ENCODE results near the gene IL16. TPM values are rescaled to one million over a fixed set of nuclear protein-coding genes. Genes with fewer than 3 reads are reported as not detected.

The IL16 gene
- total and polyA plus RNA-seq, 7 experiments from 2014 or later: 125 to 547 (median 319) TPM

DNA sequence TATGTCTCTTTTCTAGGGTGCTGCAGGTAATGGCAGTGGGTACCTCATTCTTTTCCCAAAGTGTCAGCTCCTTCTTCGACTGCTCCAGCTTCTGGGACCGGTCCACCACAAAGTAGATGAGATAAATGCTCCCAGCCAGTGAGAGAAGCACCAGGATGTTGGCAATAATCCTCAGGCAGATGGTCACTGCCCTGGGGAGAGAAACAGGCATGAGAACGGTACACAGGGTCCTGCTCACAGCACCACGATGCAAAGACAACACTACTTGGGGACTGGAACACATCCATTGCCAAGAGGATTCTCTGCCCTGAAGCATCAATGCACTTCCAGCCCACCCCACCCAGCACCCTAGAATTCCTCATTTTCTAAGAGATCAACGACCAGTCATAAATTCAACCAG, 155.0 kb downstream of the IL16 start:
- Mint-ChIP-seq H3K27ac (no peak overlapping the region), H3K27me3 (peaks cover 0 to 5% (median 0%) of the 10 kb centered on the region in 5 donors), H3K4me1 (peaks cover 0 to 1% (median 0%) of the 10 kb centered on the region in 7 donors), H3K4me3 (no peak overlapping the region), H3K36me3 (peaks cover 0 to 16% (median 0%) of the 10 kb centered on the region in 5 donors), H3K9me3 (no peaks in the 10 kb centered on the region)
- no peak overlapping the region for H3K27ac ChIP-seq (ENCODE audit: low read depth, low read length)
- ChIA-PET CTCF (no interaction called here), POLR2A (no interaction called here)
- DNase-seq: no peak
- intact Hi-C loops (cut with micrococcal nuclease): no loop called here
- no peaks in the 10 kb centered on the region for H3K36me3 ChIP-seq (ENCODE audit: control insufficient read depth in 2 of 3, insufficient read depth in 3 of 3, low read length in 3 of 3)
- H3K4me1 ChIP-seq (ENCODE audit: control insufficient read depth in 2 of 2, insufficient read depth in 2 of 2, low read length in 2 of 2): no peaks in the 10 kb centered on the region
- no peaks in the 10 kb centered on the region for H3K27me3 ChIP-seq (ENCODE audit: control insufficient read depth in 2 of 2, insufficient read depth in 2 of 2, low read length in 2 of 2)
- no peak overlapping the region for H3K4me3 ChIP-seq (ENCODE audit: low read length)
- no peak for ATAC-seq
- H3K9me3 ChIP-seq (ENCODE audit: control insufficient read depth in 2 of 3, low read length in 3 of 3): no peaks in the 10 kb centered on the region

DNA sequence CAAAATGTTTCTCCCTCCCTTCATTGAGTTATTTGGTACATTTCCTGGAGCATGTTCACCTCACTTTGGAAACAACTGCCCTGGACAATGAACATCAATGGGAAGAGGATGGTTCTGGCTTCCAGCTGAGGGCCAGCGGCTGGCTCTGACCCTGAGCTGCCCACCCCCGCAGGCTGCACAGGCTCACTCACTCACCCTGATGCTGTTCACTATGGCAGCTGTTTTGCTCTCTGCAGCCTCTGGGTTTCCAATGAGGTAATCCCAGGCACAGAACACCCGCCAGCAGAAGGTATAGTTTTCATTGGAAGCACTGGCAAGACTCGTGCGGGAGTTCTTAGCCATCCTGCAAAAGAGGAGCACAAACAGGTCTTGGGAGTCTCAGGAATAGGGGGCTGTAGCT, 159.6 kb downstream of the IL16 start:
- H3K27ac Mint-ChIP-seq: peak overlapping the region in 1 of 9 donors; percentile 52

DNA sequence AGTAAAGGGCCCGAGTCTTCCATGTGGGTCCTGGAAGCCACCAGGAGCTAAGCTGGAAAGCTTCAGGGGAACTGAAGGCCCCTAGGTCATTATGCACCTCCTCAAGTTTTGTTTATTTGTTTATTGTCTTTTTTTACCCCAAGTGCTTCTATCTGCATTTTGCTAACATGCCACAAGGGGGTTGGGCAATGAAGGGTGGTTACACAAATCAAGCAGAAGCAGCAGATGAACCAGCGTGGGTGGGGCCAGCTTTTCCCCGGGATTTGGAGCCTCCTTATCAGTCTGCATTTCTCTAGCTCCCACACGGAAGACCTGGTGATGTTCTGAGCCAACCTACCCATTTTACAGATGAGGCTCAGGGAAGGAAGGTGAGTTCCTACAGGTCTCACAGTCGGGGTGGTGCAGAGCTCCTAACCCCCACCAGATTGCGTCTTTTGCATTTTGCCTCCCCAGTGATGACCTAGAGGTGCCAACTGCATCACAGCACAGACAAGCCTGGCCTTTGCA, 160.6 kb downstream of the IL16 start:
- ChIA-PET CTCF (no interaction called here), POLR2A (no interaction called here)
- Mint-ChIP-seq H3K27me3 (peaks cover 0 to 13% (median 0%) of the 10 kb centered on the region in 5 donors), H3K9me3 (no peaks in the 10 kb centered on the region), H3K4me1 (no peaks in the 10 kb centered on the region), H3K4me3 (no peak overlapping the region), H3K27ac (no peak overlapping the region), H3K36me3 (peaks cover 0 to 12% (median 8%) of the 10 kb centered on the region in 5 donors)
- H3K27me3 ChIP-seq (ENCODE audit: control insufficient read depth in 2 of 2, insufficient read depth in 2 of 2, low read length in 2 of 2): no peaks in the 10 kb centered on the region
- H3K4me1 ChIP-seq (ENCODE audit: control insufficient read depth in 2 of 2, insufficient read depth in 2 of 2, low read length in 2 of 2): no peaks in the 10 kb centered on the region
- H3K36me3 ChIP-seq (ENCODE audit: control insufficient read depth in 2 of 3, insufficient read depth in 3 of 3, low read length in 3 of 3): no peaks in the 10 kb centered on the region
- no peaks in the 10 kb centered on the region for H3K9me3 ChIP-seq (ENCODE audit: control insufficient read depth in 2 of 3, low read length in 3 of 3)
- H3K27ac ChIP-seq (ENCODE audit: low read depth, low read length): no peak overlapping the region
- intact Hi-C loops (cut with micrococcal nuclease): no loop called here
- H3K4me3 ChIP-seq (ENCODE audit: low read length): no peak overlapping the region
- ATAC-seq (no peak), DNase-seq (no peak)

More for the DNA sequence above, 159.6 kb downstream of the IL16 start:
- no peaks in the 10 kb centered on the region for H3K9me3 ChIP-seq (ENCODE audit: control insufficient read depth in 2 of 3, low read length in 3 of 3)
- no peak for DNase-seq
- Mint-ChIP-seq H3K9me3 (no peaks in the 10 kb centered on the region), H3K27me3 (peaks cover 0 to 13% (median 0%) of the 10 kb centered on the region in 5 donors), H3K36me3 (peaks cover 0 to 10% (median 4%) of the 10 kb centered on the region in 5 donors), H3K4me3 (no peak overlapping the region), H3K4me1 (peaks cover 0 to 1% (median 0%) of the 10 kb centered on the region in 7 donors)
- H3K27ac ChIP-seq (ENCODE audit: low read depth, low read length): no peak overlapping the region
- H3K4me3 ChIP-seq (ENCODE audit: low read length): no peak overlapping the region
- intact Hi-C loops (cut with micrococcal nuclease): no loop called here
- CTCF ChIA-PET: interaction anchor here (0.9 to 1.0 kb wide), 2 partner anchors 81 to 90 kb away, joined by 4 to 5 read pairs; no protein-coding TSS in a partner anchor
- H3K36me3 ChIP-seq (ENCODE audit: control insufficient read depth in 2 of 3, insufficient read depth in 3 of 3, low read length in 3 of 3): no peaks in the 10 kb centered on the region
- no peaks in the 10 kb centered on the region for H3K4me1 ChIP-seq (ENCODE audit: control insufficient read depth in 2 of 2, insufficient read depth in 2 of 2, low read length in 2 of 2)
- POLR2A ChIA-PET: no interaction called here
- ATAC-seq: no peak
- H3K27me3 ChIP-seq (ENCODE audit: control insufficient read depth in 2 of 2, insufficient read depth in 2 of 2, low read length in 2 of 2): no peaks in the 10 kb centered on the region

DNA sequence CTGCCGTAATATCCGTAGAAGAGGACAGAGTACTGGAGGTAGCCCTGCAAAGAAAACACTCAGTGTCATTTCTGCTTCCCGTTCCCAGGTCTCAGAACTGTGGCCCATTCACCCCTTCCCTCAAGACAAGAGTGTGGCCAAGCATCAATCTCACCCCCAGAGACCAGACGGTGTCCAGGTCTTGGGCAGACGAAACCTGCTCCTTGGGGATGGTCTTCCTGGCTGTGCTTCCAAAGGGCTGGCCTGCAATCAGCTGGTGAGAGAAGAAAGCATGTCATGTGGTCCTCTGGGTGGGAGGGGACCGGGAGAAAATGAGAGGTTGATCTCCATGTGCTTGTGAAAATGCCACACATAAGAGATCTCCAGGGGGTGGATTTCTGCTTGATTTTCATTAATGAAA, 161.6 kb downstream of the IL16 start:
- ATAC-seq (no peak), DNase-seq (no peak)
- peaks cover 0 to 13% (median 0%) of the 10 kb centered on the region in 5 donors for H3K27me3 Mint-ChIP-seq
- Histone ChIP-seq H3K9me3 (ENCODE audit: control insufficient read depth in 2 of 3, low read length in 3 of 3) (no peaks in the 10 kb centered on the region), H3K27me3 (ENCODE audit: control insufficient read depth in 2 of 2, insufficient read depth in 2 of 2, low read length in 2 of 2) (no peaks in the 10 kb centered on the region), H3K27ac (ENCODE audit: low read depth, low read length) (no peak overlapping the region), H3K36me3 (ENCODE audit: control insufficient read depth in 2 of 3, insufficient read depth in 3 of 3, low read length in 3 of 3) (no peaks in the 10 kb centered on the region), H3K4me1 (ENCODE audit: control insufficient read depth in 2 of 2, insufficient read depth in 2 of 2, low read length in 2 of 2) (no peaks in the 10 kb centered on the region), H3K4me3 (ENCODE audit: low read length) (no peak overlapping the region)
- H3K9me3 Mint-ChIP-seq: no peaks in the 10 kb centered on the region
- ChIA-PET POLR2A (interaction anchor here (0.6 kb wide), 1 partner anchor 307 kb away, joined by 4 read pairs; no protein-coding TSS in a partner anchor), CTCF (no interaction called here)
- no peak overlapping the region for H3K27ac Mint-ChIP-seq
- H3K4me3 Mint-ChIP-seq: no peak overlapping the region
- intact Hi-C loops (cut with micrococcal nuclease): no loop called here
- H3K4me1 Mint-ChIP-seq: no peaks in the 10 kb centered on the region
- peaks cover 0 to 19% (median 8%) of the 10 kb centered on the region in 5 donors for H3K36me3 Mint-ChIP-seq

DNA sequence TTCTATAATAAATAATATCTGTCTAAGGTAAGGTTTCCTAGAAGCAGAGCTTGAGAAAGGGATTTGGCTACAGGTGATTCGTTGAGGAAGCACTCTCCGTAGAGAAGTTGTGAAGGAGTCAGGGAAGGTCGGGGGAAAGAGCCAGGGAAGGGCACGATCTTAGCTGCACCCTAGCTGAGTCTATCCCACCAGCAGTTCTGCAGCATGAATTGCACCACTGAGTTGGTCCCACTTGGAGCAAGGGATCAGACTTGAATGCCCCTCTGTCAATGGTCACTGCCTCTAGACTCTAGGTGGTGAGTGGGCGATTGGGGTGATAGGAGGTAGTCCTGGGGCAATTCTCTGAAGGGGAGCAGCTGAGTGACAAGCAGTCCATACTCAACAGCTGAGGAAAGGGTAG, 163.8 kb downstream of the IL16 start:
- DNase-seq (no peak), ATAC-seq (no peak)
- H3K27me3 ChIP-seq (ENCODE audit: control insufficient read depth in 2 of 2, insufficient read depth in 2 of 2, low read length in 2 of 2): no peaks in the 10 kb centered on the region
- POLR2A ChIA-PET: no interaction called here
- no peak overlapping the region for H3K4me3 ChIP-seq (ENCODE audit: low read length)
- Mint-ChIP-seq H3K27ac (no peak overlapping the region), H3K9me3 (no peaks in the 10 kb centered on the region), H3K4me1 (no peaks in the 10 kb centered on the region), H3K4me3 (no peak overlapping the region), H3K36me3 (peaks cover 0 to 25% (median 14%) of the 10 kb centered on the region in 5 donors), H3K27me3 (peaks cover 0 to 10% (median 0%) of the 10 kb centered on the region in 5 donors)
- H3K9me3 ChIP-seq (ENCODE audit: control insufficient read depth in 2 of 3, low read length in 3 of 3): no peaks in the 10 kb centered on the region
- H3K4me1 ChIP-seq (ENCODE audit: control insufficient read depth in 2 of 2, insufficient read depth in 2 of 2, low read length in 2 of 2): no peaks in the 10 kb centered on the region
- intact Hi-C loops (cut with micrococcal nuclease): no loop called here
- CTCF ChIA-PET: no interaction called here
- no peak overlapping the region for H3K27ac ChIP-seq (ENCODE audit: low read depth, low read length)
- no peaks in the 10 kb centered on the region for H3K36me3 ChIP-seq (ENCODE audit: control insufficient read depth in 2 of 3, insufficient read depth in 3 of 3, low read length in 3 of 3)

DNA sequence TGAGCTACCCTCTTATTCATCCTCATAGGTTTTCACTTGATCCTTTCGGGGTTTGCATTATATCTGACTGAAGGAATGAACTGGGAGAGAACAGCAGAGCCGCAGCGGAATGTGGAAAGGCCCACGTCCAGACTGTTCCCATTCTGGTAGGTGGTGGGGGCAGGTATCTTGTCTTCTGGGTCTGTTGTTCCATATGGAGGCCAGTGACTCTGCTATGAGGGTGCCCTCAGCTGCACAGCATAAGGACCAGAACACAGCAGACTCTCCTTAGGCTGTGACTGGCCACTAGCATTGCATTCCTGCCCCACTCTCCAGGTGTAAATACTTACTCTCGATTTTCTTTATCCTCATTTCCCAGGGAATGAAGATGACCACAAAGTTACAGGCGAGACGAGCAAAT, 165.2 kb downstream of the IL16 start:
- H3K4me3 ChIP-seq (ENCODE audit: low read length): no peak overlapping the region
- H3K27ac ChIP-seq (ENCODE audit: low read depth, low read length): no peak overlapping the region
- Mint-ChIP-seq H3K4me1 (no peaks in the 10 kb centered on the region), H3K36me3 (peaks cover 0 to 25% (median 14%) of the 10 kb centered on the region in 5 donors), H3K4me3 (no peak overlapping the region), H3K27me3 (peaks cover 0 to 8% (median 0%) of the 10 kb centered on the region in 5 donors), H3K27ac (no peak overlapping the region), H3K9me3 (no peaks in the 10 kb centered on the region)
- H3K4me1 ChIP-seq (ENCODE audit: control insufficient read depth in 2 of 2, insufficient read depth in 2 of 2, low read length in 2 of 2): no peaks in the 10 kb centered on the region
- intact Hi-C loops (cut with micrococcal nuclease): no loop called here
- DNase-seq (no peak), ATAC-seq (no peak)
- CTCF ChIA-PET: interaction anchor here (0.7 kb wide), 1 partner anchor 87 kb away, joined by 5 read pairs; no protein-coding TSS in a partner anchor
- H3K27me3 ChIP-seq (ENCODE audit: control insufficient read depth in 2 of 2, insufficient read depth in 2 of 2, low read length in 2 of 2): no peaks in the 10 kb centered on the region
- H3K36me3 ChIP-seq (ENCODE audit: control insufficient read depth in 2 of 3, insufficient read depth in 3 of 3, low read length in 3 of 3): no peaks in the 10 kb centered on the region
- H3K9me3 ChIP-seq (ENCODE audit: control insufficient read depth in 2 of 3, low read length in 3 of 3): no peaks in the 10 kb centered on the region
- POLR2A ChIA-PET: no interaction called here

DNA sequence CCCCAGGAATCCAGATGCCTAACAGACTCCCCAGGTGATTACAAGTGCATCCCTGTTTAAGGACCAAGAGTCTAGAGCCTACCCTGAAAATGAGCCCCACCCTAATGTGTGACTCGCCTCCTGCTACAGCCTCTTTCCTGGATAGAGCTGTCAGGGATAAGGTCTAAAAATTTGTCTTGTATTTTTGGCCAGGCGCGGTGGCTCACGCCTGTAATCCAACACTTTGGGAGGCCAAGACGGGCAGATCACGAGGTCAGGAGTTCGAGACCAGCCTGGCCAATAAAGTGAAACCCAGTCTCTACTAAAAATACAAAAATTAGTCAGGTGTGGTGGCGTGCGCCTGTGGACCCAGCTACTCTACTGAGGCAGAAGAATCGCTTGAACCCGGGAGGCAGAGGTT, 166.1 kb downstream of the IL16 start:
- ChIA-PET POLR2A (no interaction called here), CTCF (no interaction called here)
- H3K27ac ChIP-seq (ENCODE audit: low read depth, low read length): no peak overlapping the region
- Mint-ChIP-seq H3K9me3 (no peaks in the 10 kb centered on the region), H3K36me3 (peaks cover 0 to 29% (median 14%) of the 10 kb centered on the region in 5 donors), H3K4me1 (no peaks in the 10 kb centered on the region), H3K27me3 (peaks cover 0 to 8% (median 0%) of the 10 kb centered on the region in 5 donors), H3K4me3 (no peak overlapping the region), H3K27ac (no peak overlapping the region)
- ATAC-seq: no peak
- H3K9me3 ChIP-seq (ENCODE audit: control insufficient read depth in 2 of 3, low read length in 3 of 3): no peaks in the 10 kb centered on the region
- DNase-seq: no peak
- H3K4me1 ChIP-seq (ENCODE audit: control insufficient read depth in 2 of 2, insufficient read depth in 2 of 2, low read length in 2 of 2): no peaks in the 10 kb centered on the region
- no peak overlapping the region for H3K4me3 ChIP-seq (ENCODE audit: low read length)
- intact Hi-C loops (cut with micrococcal nuclease): no loop called here
- H3K27me3 ChIP-seq (ENCODE audit: control insufficient read depth in 2 of 2, insufficient read depth in 2 of 2, low read length in 2 of 2): no peaks in the 10 kb centered on the region
- no peaks in the 10 kb centered on the region for H3K36me3 ChIP-seq (ENCODE audit: control insufficient read depth in 2 of 3, insufficient read depth in 3 of 3, low read length in 3 of 3)
